ENCODE results near the gene ARHGEF28. TPM values are rescaled to one million over a fixed set of nuclear protein-coding genes. Genes with fewer than 3 reads are reported as not detected.

Gene ARHGEF28
- total RNA-seq, 3 donors from 2014 or later (not counting 1 experiment from before 2014, with no cell fraction given): 2.3 to 7.1 (median 5.8) TPM

DNA sequence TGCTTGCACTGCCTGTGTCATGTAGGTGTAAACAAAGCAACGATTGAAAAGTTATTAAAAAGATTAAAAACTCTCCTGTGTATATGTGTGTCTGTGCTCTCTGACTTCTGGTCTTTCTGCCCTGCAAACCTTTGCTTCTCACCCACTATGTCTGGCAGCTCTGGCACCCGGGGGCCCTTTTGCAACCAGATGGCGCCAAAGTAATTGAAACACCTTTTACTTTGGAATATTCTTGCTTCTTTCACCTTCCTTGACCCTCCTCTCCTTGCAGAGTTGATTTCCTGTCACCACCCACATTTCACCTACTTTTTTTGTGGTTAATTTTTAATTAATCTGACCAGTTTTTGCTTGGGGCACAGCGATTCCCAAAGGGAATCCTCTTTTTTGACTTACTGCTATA lies 275.5 kb downstream of the ARHGEF28 start:
- Histone ChIP-seq H3K27me3 (ENCODE audit: control insufficient read depth, insufficient read depth, low read length) (no peaks in the 10 kb centered on the region), H3K4me3 (ENCODE audit: low read length) (no peak overlapping the region), H3K9me3 (ENCODE audit: control insufficient read depth, insufficient read depth, low read length) (no peaks in the 10 kb centered on the region), H3K4me1 (ENCODE audit: control insufficient read depth, insufficient read depth, low read length) (no peaks in the 10 kb centered on the region), H3K27ac (ENCODE audit: low read length) (no peak overlapping the region), H3K36me3 (ENCODE audit: control insufficient read depth, insufficient read depth, low read length) (no peaks in the 10 kb centered on the region)
- 10% methylated on average over 3 of the region's 4 CpGs for WGBS (ENCODE audit: insufficient coverage)
- Mint-ChIP-seq H3K27me3 (ENCODE audit: low read depth in 2 of 2) (peaks cover 0 to 6% of the 10 kb centered on the region in 2 donors), H3K9me3 (no peaks in the 10 kb centered on the region), H3K4me3 (no peak overlapping the region), H3K4me1 (no peaks in the 10 kb centered on the region), H3K36me3 (no peaks in the 10 kb centered on the region), H3K27ac (no peak overlapping the region)
- ATAC-seq (no peak), DNase-seq (no peak)
- TF ChIP-seq, protein P1, sequence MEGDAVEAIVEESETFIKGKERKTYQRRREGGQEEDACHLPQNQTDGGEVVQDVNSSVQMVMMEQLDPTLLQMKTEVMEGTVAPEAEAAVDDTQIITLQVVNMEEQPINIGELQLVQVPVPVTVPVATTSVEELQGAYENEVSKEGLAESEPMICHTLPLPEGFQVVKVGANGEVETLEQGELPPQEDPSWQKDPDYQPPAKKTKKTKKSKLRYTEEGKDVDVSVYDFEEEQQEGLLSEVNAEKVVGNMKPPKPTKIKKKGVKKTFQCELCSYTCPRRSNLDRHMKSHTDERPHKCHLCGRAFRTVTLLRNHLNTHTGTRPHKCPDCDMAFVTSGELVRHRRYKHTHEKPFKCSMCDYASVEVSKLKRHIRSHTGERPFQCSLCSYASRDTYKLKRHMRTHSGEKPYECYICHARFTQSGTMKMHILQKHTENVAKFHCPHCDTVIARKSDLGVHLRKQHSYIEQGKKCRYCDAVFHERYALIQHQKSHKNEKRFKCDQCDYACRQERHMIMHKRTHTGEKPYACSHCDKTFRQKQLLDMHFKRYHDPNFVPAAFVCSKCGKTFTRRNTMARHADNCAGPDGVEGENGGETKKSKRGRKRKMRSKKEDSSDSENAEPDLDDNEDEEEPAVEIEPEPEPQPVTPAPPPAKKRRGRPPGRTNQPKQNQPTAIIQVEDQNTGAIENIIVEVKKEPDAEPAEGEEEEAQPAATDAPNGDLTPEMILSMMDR (IDR thresholded peaks at IDR 0.05): no peak
- intact Hi-C loops (cut with micrococcal nuclease): loop anchor here (10.0 kb wide), 2 partner anchors 1013 to 1363 kb away; no protein-coding TSS in a partner anchor

DNA sequence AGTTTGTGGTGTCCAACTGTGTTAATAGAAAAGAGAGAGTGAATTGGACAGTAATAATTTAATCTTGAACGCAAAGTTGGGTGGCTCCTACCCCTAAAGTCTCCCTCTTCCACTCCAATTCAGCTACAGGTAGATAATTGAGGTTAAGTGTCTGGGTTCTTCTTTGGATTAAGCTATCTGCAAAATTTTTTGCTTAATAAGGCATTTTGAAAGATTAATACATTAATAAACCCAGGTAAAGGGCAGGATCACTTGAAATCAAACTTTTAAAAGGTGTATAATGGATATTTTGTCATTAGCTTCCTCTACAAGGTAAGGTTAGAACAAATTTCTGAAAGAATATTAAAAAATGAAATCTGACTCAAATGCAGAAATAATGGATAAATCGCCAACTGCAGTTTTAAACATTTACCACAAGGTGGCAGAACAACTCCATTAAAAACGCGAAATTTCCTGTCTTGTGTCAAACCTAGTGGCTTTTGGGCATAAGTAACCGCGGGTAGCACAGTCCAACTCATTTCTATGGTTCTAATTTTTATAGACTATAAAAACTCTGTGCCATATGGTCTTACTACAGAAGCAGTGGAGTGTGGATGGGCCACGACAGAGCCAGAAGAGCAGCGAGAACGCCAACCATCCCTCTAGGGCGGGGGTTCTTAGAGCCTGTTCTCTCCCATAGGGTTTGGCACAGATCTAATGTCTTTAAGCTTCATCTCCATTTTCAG lies 276.5 kb downstream of the ARHGEF28 start:
- DNase-seq (peak in 1 of 2 donors; percentile 74), ATAC-seq (peak in 2 of 3 donors; percentile 53 to 57)
- H3K4me1 ChIP-seq (ENCODE audit: control insufficient read depth, insufficient read depth, low read length): no peaks in the 10 kb centered on the region
- H3K27ac ChIP-seq (ENCODE audit: low read length): no peak overlapping the region
- no peaks in the 10 kb centered on the region for H3K9me3 ChIP-seq (ENCODE audit: control insufficient read depth, insufficient read depth, low read length)
- TF ChIP-seq, protein P1 (IDR thresholded peaks at IDR 0.05): peak; percentile 90
- WGBS (ENCODE audit: insufficient coverage): 32% methylated on average over 9 of the region's 10 CpGs
- H3K27me3 Mint-ChIP-seq (ENCODE audit: low read depth in 2 of 2): peaks cover 0 to 3% of the 10 kb centered on the region in 2 donors
- H3K27me3 ChIP-seq (ENCODE audit: control insufficient read depth, insufficient read depth, low read length): no peaks in the 10 kb centered on the region
- intact Hi-C loops (cut with micrococcal nuclease): loop anchor here (1.0 to 10.0 kb wide), 3 partner anchors 747 to 1362 kb away; no protein-coding TSS in a partner anchor
- H3K36me3 Mint-ChIP-seq: no peaks in the 10 kb centered on the region
- H3K9me3 Mint-ChIP-seq: no peaks in the 10 kb centered on the region
- H3K4me3 Mint-ChIP-seq: no peak overlapping the region
- H3K4me1 Mint-ChIP-seq: no peaks in the 10 kb centered on the region
- no peak overlapping the region for H3K27ac Mint-ChIP-seq
- no peak overlapping the region for H3K4me3 ChIP-seq (ENCODE audit: low read length)
- no peaks in the 10 kb centered on the region for H3K36me3 ChIP-seq (ENCODE audit: control insufficient read depth, insufficient read depth, low read length)

DNA sequence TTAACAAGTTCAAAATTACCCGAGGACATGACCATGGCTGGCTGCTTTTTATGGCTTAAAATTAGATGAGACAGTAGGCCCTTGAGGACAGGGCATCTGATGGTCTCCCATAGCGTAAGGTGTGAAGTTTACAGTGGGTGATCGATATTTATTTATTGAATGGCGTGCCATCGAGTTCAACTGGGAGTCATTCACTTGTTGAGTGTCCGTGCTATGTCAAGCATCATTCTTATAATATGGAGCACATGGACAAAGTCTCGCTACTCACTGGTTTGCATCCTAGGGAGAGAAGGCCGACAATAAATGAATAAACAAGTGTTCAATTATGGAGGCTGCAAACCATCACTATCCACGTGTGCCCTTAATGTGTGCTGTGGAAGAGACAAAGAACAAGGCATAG lies 277.2 kb downstream of the ARHGEF28 start:
- Histone ChIP-seq H3K36me3 (ENCODE audit: control insufficient read depth, insufficient read depth, low read length) (no peaks in the 10 kb centered on the region), H3K4me1 (ENCODE audit: control insufficient read depth, insufficient read depth, low read length) (no peaks in the 10 kb centered on the region), H3K27ac (ENCODE audit: low read length) (no peak overlapping the region), H3K9me3 (ENCODE audit: control insufficient read depth, insufficient read depth, low read length) (no peaks in the 10 kb centered on the region), H3K27me3 (ENCODE audit: control insufficient read depth, insufficient read depth, low read length) (no peaks in the 10 kb centered on the region), H3K4me3 (ENCODE audit: low read length) (no peak overlapping the region)
- H3K4me1 Mint-ChIP-seq: no peaks in the 10 kb centered on the region
- TF ChIP-seq, protein P1 (IDR thresholded peaks at IDR 0.05): no peak
- WGBS (ENCODE audit: insufficient coverage): 98% methylated on average over 9 of the region's 9 CpGs
- intact Hi-C loops (cut with micrococcal nuclease): loop anchor here (10.0 kb wide), 2 partner anchors 1012 to 1362 kb away; no protein-coding TSS in a partner anchor
- DNase-seq: no peak
- H3K27ac Mint-ChIP-seq: no peak overlapping the region
- H3K36me3 Mint-ChIP-seq: no peaks in the 10 kb centered on the region
- H3K4me3 Mint-ChIP-seq: no peak overlapping the region
- no peak for ATAC-seq
- peaks cover 0 to 3% of the 10 kb centered on the region in 2 donors for H3K27me3 Mint-ChIP-seq (ENCODE audit: low read depth in 2 of 2)
- H3K9me3 Mint-ChIP-seq: no peaks in the 10 kb centered on the region
